Activated T-helper 1 cell treated with anti-CD3 and anti-CD28 coated beads, Interleukin-12 subunit alpha, Interleukin-12 subunit beta, Interleukin-2, Interleukin-4 antibody, amounts not matched to agents 30 ng/mL and 10 ng/mL and 1 ng/mL, durations not matched to agents 14 hours and 24 hours and 36 hours (primary cell): ENCODE data around the gene RXRA. TPM values are rescaled to one million over a fixed set of nuclear protein-coding genes. Genes with fewer than 3 reads are reported as not detected.

Experiments used
- DNase-seq: peaks from one replicate; pipeline ENCODE4 v3.0.0; 2021; ENCODE audit warnings: low spot score
- H3K27ac Mint-ChIP-seq: one replicate; pipeline ENCODE4 v1.8.0; 2021; ENCODE audit warnings: mild to moderate bottlenecking, mixed read lengths
- H3K27me3 Mint-ChIP-seq: one replicate; pipeline ENCODE4 v1.8.0; 2022; ENCODE audit warnings: mild to moderate bottlenecking, moderate library complexity, mixed read lengths; ENCODE audit not compliant: insufficient read depth
- H3K36me3 Mint-ChIP-seq: one replicate; pipeline ENCODE4 v1.8.0; 2021; ENCODE audit warnings: low read depth, mixed read lengths
- H3K4me1 Mint-ChIP-seq: one replicate; pipeline ENCODE4 v1.8.0; 2021; ENCODE audit warnings: low read depth, mixed read lengths
- H3K4me3 Mint-ChIP-seq: one replicate; pipeline ENCODE4 v1.8.0; 2021; ENCODE audit warnings: mild to moderate bottlenecking, moderate library complexity, mixed read lengths
- H3K9me3 Mint-ChIP-seq: one replicate; pipeline ENCODE4 v1.8.0; 2021; ENCODE audit warnings: mixed read lengths
- intact Hi-C: fragments of 100-400 bp; cut with micrococcal nuclease; formaldehyde crosslinking; loops from one replicate; pipeline ENCODE4 v1.15.1; 2024
- total RNA-seq: library from RNA; stranded (reverse); gene quantifications from 2 replicates; pipeline ENCODE4 v1.2.3, GENCODE V29; 2022

Gene RXRA
- total RNA-seq, 1 donor from 2014 or later: 0.91 TPM

GRCh38 chr9:134288746-134289145, 37.5 kb upstream of the RXRA start:
- DNase-seq: no peak
- Mint-ChIP-seq H3K9me3 (no peaks in the 10 kb centered on the region), H3K27me3 (peaks cover 2% of the 10 kb centered on the region), H3K4me1 (no peaks in the 10 kb centered on the region), H3K36me3 (no peaks in the 10 kb centered on the region), H3K4me3 (no peak overlapping the region), H3K27ac (no peak overlapping the region)
- intact Hi-C loops: no loop called here

- Mint-ChIP-seq H3K4me3 (no peak overlapping the region), H3K27me3 (peaks cover 2% of the 10 kb centered on the region), H3K36me3 (no peaks in the 10 kb centered on the region), H3K27ac (no peak overlapping the region), H3K9me3 (no peaks in the 10 kb centered on the region), H3K4me1 (no peaks in the 10 kb centered on the region)
- intact Hi-C loops: no loop called here
- DNase-seq: no peak
Observed at GRCh38 chr9:134289241-134289875, 36.9 kb upstream of the RXRA start.

- Mint-ChIP-seq H3K27ac (no peak overlapping the region), H3K4me3 (no peak overlapping the region), H3K9me3 (no peaks in the 10 kb centered on the region), H3K36me3 (no peaks in the 10 kb centered on the region), H3K4me1 (no peaks in the 10 kb centered on the region), H3K27me3 (peaks cover 2% of the 10 kb centered on the region)
- intact Hi-C loops: no loop called here
- DNase-seq: no peak
Observed at GRCh38 chr9:134290603-134291451, 35.4 kb upstream of the RXRA start.

- no peaks in the 10 kb centered on the region for H3K36me3 Mint-ChIP-seq
- H3K27ac Mint-ChIP-seq: no peak overlapping the region
- no peaks in the 10 kb centered on the region for H3K9me3 Mint-ChIP-seq
- no peak for DNase-seq
- H3K27me3 Mint-ChIP-seq: peaks cover 4% of the 10 kb centered on the region
- no peaks in the 10 kb centered on the region for H3K4me1 Mint-ChIP-seq
- intact Hi-C loops: no loop called here
- H3K4me3 Mint-ChIP-seq: no peak overlapping the region
Observed at GRCh38 chr9:134291452-134291881, 34.8 kb upstream of the RXRA start.

GRCh38 chr9:134291961-134292871, 34.0 kb upstream of the RXRA start:
- H3K27ac Mint-ChIP-seq: no peak overlapping the region
- H3K36me3 Mint-ChIP-seq: no peaks in the 10 kb centered on the region
- no peaks in the 10 kb centered on the region for H3K9me3 Mint-ChIP-seq
- no peak overlapping the region for H3K4me3 Mint-ChIP-seq
- DNase-seq: no peak
- intact Hi-C loops: no loop called here
- no peaks in the 10 kb centered on the region for H3K4me1 Mint-ChIP-seq
- H3K27me3 Mint-ChIP-seq: peaks cover 4% of the 10 kb centered on the region

- no peak overlapping the region for H3K4me3 Mint-ChIP-seq
- H3K36me3 Mint-ChIP-seq: no peaks in the 10 kb centered on the region
- H3K4me1 Mint-ChIP-seq: no peaks in the 10 kb centered on the region
- intact Hi-C loops: no loop called here
- DNase-seq: no peak
- H3K27me3 Mint-ChIP-seq: peaks cover 4% of the 10 kb centered on the region
- H3K9me3 Mint-ChIP-seq: no peaks in the 10 kb centered on the region
- H3K27ac Mint-ChIP-seq: no peak overlapping the region
Observed at GRCh38 chr9:134293031-134293521, 33.2 kb upstream of the RXRA start.

- H3K27me3 Mint-ChIP-seq: peaks cover 4% of the 10 kb centered on the region
- no peak for DNase-seq
- no peaks in the 10 kb centered on the region for H3K36me3 Mint-ChIP-seq
- no peaks in the 10 kb centered on the region for H3K9me3 Mint-ChIP-seq
- no peak overlapping the region for H3K27ac Mint-ChIP-seq
- H3K4me1 Mint-ChIP-seq: no peaks in the 10 kb centered on the region
- no peak overlapping the region for H3K4me3 Mint-ChIP-seq
- intact Hi-C loops: no loop called here
Observed at GRCh38 chr9:134293611-134294152, 32.6 kb upstream of the RXRA start.

- Mint-ChIP-seq H3K27ac (no peak overlapping the region), H3K27me3 (peaks cover 6% of the 10 kb centered on the region), H3K4me1 (no peaks in the 10 kb centered on the region), H3K4me3 (no peak overlapping the region), H3K9me3 (no peaks in the 10 kb centered on the region), H3K36me3 (no peaks in the 10 kb centered on the region)
- intact Hi-C loops: no loop called here
- DNase-seq: no peak
Observed at GRCh38 chr9:134294153-134295071, 31.8 kb upstream of the RXRA start.

GRCh38 chr9:134295101-134295745, 31.0 kb upstream of the RXRA start:
- no peak for DNase-seq
- Mint-ChIP-seq H3K4me1 (no peaks in the 10 kb centered on the region), H3K27ac (no peak overlapping the region), H3K36me3 (no peaks in the 10 kb centered on the region), H3K27me3 (peaks cover 7% of the 10 kb centered on the region), H3K4me3 (no peak overlapping the region), H3K9me3 (no peaks in the 10 kb centered on the region)
- intact Hi-C loops: no loop called here

- H3K9me3 Mint-ChIP-seq: no peaks in the 10 kb centered on the region
- DNase-seq: no peak
- intact Hi-C loops: no loop called here
- no peaks in the 10 kb centered on the region for H3K4me1 Mint-ChIP-seq
- H3K27me3 Mint-ChIP-seq: peaks cover 10% of the 10 kb centered on the region
- H3K36me3 Mint-ChIP-seq: no peaks in the 10 kb centered on the region
- H3K4me3 Mint-ChIP-seq: no peak overlapping the region
- no peak overlapping the region for H3K27ac Mint-ChIP-seq
Observed at GRCh38 chr9:134295746-134296250, 30.5 kb upstream of the RXRA start.

- no peak for DNase-seq
- H3K4me1 Mint-ChIP-seq: peaks cover 1% of the 10 kb centered on the region
- peaks cover 10% of the 10 kb centered on the region for H3K27me3 Mint-ChIP-seq
- H3K4me3 Mint-ChIP-seq: no peak overlapping the region
- H3K36me3 Mint-ChIP-seq: no peaks in the 10 kb centered on the region
- intact Hi-C loops: no loop called here
- H3K27ac Mint-ChIP-seq: no peak overlapping the region
- H3K9me3 Mint-ChIP-seq: no peaks in the 10 kb centered on the region
Observed at GRCh38 chr9:134296301-134297082, 29.8 kb upstream of the RXRA start.
